T47D (cell line): ENCODE data around the gene SND1.
"Not testable (repeated sequence)": the region's sequence is repeated elsewhere in the genome, so short reads cannot be mapped to it uniquely, and the experiment has no call there.

Experiments
- DNase-seq, 2 experiments: peaks; one replicate each; pipeline versions ENCODE4 v3.0.0 to v3.0.0-alpha.2; 2011 to 2012; ENCODE audit warnings: low read depth in 1 of 2, low spot score in 1 of 2
- JUND ChIP-seq: IDR thresholded peaks from 2 replicates; pipeline ENCODE4 v1.6.1; 2012; ENCODE audit warnings: low read depth
- in situ Hi-C: cut with HindIII; loops from 2 replicates; pipeline ENCODE4 v1.10.0; 2016; ENCODE audit warnings: low sequenced_read_pairs, low pct_unique_long_range_greater_than_20kb

The SND1 gene

DNA sequence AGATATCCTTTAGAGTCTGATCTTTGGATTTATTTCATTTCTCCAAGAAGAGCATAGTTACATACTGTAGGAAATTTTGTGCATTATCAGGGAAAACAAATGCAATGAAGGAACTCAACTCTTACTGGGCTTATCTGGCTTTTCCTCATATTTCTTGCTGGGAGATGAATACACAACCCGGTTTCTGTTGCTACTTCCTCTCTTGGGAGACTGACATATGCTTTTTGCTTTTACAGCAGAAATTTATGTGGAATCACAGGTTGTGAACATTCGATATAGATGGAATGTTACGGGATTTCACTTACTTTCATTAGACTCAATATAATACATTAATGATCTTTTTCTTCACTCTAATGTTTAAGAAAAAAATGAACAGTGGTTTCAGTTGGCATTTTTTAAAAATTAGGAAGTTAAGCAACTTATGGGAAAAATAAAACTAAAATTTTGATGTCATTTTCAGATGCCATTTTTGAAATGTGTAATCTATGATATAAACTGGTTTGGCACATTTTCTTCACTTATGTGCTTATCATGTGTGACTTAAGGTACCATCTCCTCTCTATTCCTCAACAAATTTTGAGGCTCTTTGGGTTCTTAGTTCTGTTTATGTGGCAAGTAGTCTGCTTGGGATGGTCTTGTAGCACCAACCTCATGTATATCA lies 7.1 kb downstream of the SND1 start:
- DNase-seq: no peak
- no peak for TF ChIP-seq JUND
- in situ Hi-C loops: no loop called here

DNA sequence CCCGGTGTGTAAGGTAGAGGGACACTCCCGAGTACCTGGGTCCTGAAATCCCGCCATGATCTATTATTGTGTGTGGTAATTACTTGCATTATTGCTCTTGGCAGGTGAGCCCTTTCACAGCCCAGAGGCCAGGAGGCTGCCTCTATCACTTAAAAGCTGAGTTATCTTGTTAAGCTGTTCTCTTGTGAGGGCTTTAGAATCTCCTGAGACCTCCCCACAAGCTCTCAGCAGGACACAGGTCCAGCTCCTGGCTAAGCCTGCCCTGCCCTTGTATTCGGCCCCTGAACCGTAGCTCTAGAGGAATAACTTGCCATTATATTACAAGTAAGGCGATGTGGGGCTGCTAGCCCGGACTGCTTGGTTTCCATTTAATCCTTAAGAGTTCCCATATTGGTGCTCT lies 13.9 kb downstream of the SND1 start:
- DNase-seq: no peak
- in situ Hi-C loops: no loop called here
- no peak for TF ChIP-seq JUND

DNA sequence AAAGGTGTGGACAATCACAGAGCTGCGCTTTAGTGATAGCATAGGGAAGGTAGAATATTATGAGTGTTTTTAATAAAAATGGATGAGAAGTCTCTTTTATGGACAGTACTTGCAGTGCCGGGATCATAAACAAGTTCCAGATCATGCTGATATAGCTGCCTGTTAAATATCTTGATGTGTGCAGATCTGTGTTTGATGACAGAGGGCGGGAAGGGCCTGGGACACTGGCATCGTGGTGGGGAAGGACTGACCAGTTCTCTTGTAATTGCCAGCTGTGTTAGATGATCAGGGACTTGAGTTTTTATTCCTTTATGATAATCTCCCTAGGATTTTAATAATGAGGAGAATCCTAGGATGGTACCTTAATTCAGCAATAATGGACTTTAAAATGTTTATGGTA lies 14.6 kb downstream of the SND1 start:
- in situ Hi-C loops: no loop called here
- no peak for TF ChIP-seq JUND
- DNase-seq: no peak

DNA sequence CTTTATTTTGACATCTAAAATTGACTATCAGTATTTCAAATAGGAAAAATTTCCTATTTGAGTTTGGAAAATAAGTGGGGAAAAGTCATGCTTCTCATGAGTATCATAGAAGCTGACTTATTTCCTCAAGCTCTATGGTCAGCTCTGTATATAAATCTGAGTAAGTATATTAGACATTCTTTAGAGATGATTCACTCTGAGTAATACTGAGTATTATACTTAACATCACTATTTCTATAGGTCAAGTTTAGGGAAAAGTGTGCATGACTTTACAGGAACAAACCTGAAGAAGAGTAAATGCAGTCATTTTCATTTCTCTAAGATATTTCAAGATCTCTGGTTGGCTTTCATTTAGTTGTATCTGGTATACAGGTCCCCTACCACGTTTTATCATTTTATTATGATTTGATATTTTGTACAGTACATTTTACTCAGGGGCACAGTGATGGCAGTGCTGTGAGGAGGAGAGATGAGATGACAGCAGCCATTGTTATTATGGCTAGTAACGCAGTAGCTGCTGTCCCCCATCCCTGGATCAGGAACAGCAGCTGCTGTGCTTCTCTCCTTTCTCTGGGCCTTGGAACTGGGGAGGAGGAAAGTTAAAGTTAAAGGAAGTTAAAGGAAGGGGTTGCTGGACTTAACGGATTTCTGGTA lies 15.2 kb downstream of the SND1 start:
- DNase-seq: no peak
- in situ Hi-C loops: no loop called here
- TF ChIP-seq JUND: no peak

DNA sequence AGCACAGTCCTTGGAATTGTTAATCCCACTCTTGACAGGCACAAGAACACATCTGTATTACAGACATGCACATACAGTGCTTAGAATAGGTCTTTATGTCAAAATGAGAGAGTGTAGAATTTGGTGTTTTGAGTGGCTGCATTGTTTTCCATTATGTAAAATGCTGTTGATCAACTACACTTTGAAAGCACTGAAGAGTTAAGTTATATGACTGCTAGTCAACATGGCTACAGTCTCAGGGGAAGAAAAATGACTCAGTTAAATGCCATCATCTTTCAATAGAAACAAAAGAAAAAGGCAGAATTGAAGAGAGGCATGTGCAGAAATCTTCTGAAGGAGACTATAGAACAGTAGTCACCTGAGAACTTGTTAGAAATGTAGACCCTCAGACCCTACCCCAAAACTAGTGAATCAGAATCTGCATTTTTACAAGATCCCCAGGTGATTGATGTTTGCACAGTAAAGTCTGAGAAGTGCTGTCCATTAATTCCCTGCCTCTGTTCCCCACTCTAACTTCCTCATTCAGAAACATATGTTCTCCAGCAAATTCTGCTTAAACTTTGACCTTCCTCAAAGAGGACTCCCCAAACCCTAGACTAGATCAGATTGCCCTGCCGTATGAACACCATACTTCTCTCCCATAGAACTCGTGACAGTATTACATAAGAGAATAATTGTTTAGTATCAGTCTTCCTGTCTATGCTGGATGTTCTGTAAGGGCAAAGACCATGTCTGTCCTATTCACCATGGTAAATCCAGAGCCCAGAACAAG lies 16.0 kb downstream of the SND1 start:
- in situ Hi-C loops: no loop called here
- no peak for DNase-seq
- TF ChIP-seq JUND: no peak

DNA sequence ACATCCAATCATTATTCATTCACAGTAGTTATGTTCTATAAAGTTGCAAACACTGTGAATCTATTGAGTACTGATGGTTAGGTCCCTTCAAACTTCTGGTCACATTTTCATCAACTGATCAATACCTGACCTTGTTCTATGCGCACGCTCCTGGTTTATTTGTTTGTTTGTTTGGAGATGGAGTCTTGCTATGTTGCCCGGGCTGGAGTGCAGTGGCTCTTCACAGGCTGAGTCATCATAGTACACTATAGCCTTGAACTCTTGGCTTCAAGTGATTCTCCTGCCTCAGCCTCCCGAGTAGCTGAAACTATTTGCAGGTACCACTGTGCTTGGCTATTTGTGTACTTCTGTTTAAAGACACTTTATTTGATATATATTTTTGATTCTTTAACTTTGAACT lies 19.3 kb downstream of the SND1 start:
- no peak for DNase-seq
- in situ Hi-C loops: no loop called here
- no peak for TF ChIP-seq JUND

DNA sequence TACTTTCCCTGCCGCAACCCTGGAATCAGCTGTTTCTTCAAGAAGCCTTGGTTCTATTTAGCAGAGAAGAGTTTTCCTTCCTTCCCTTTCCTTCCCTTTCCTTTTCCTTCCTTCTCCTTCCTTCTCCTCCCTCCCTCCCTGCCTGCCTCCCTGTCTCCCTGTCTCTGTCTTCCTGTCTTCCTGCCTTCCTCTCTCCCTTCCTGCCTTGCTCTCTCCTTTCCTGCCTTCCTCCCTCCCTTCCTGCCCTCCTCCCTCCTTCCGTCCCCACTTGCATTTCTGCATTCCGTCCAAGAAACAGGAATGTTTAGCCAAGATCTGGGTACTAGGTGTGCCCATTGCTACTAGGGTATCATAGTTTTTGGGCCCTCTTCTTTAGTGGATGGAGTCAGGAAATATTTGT lies 21.9 kb downstream of the SND1 start:
- in situ Hi-C loops: no loop called here
- TF ChIP-seq JUND: no peak
- peak in 1 of 2 experiments; percentile 55 for DNase-seq

DNA sequence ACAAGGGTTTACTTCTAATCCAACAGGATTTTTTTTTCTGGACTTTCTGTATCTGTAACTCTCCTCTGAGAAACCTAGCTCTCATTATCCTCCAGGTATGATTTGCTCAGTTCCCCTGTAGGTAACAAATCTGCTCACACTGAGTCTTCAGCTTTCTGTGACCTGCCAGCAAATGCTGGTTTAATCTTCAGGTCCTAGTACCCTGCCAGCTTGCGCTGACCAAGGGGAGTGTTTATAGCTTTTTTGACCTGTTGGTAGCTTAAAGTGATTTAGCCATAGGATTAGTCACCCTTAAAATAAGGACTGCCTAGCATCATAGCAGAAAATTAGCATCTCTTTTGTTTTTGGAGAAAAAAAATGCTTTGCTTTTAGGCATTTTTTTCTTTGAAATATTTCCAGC lies 22.4 kb downstream of the SND1 start:
- no peak for TF ChIP-seq JUND
- in situ Hi-C loops: no loop called here
- DNase-seq: no peak

DNA sequence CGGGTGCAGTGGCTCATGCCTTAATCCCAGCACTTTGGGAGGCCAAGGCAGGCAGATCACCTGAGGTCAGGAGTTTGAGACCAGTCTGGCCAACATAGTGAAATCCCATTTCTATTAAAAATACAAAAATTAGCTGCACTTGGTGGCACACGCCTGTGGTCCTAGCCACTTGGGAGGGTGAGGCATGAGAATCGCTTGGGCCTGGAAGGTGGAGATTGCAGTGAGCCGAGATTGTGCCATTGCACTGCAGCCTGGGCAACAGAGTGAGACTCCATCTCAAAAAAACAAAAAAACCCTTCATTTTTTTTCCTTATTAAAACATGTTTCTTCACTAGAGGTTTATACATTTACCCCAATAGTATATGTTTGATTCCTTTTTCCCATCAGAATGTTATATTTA lies 22.9 kb downstream of the SND1 start:
- DNase-seq, in situ Hi-C loops: not testable (repeated sequence)

DNA sequence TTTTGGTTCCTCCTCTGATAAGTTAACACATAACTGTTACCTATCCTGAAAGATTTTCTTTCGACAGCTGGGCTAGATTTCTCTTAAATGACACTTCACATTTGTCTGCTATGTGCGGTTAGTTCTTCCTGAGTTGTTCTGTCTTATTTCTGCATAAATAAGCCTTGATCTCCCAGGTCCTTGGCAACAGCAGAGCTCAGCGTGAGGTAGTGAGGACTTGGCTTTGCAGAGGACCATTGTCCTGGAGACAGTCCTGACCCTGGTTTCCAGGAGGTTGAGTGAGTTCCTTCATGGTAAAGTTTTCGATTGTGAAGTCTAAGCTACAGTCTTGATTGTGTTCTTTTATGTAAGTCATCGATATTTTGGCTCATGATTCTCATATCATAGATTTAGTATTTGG lies 23.7 kb downstream of the SND1 start:
- TF ChIP-seq JUND: no peak
- DNase-seq: no peak
- in situ Hi-C loops: no loop called here

DNA sequence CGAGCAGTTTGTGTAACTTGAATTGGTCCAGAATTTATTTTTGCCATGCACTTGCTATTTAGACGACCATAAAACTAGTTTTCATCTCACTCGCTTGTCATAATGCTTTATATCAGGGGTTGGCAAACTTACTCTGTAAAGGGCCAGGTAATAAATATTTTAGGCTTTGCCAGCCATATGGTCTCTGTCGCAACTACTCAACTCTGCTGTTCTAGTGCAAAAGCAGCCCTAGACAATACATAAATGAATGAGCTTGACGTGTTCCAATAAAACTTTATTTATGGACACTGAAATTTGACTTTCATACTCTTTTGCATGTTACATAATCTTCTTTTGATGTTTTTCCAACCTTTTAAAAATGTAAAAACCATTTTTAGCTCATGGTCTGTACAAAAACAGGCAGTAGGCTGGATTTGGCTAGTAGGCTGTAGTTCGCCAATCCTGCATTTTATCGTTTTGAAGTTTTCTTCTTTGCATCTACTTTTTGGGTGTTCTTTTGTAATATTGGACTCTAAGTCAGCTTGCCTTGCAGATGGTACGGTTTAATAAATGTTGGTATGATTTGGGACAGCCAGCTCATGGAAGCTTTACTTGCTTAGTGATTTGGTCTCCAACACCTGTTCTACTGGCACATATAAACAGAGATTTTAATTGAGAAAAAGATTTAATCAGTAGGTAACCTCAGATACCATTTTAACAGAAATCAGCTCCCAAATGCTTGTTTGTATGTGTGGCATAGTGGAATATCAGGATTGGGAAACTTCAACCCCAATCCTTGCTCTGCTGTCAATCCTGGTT lies 25.6 kb downstream of the SND1 start:
- no peak for TF ChIP-seq JUND
- no peak for DNase-seq
- in situ Hi-C loops: no loop called here

DNA sequence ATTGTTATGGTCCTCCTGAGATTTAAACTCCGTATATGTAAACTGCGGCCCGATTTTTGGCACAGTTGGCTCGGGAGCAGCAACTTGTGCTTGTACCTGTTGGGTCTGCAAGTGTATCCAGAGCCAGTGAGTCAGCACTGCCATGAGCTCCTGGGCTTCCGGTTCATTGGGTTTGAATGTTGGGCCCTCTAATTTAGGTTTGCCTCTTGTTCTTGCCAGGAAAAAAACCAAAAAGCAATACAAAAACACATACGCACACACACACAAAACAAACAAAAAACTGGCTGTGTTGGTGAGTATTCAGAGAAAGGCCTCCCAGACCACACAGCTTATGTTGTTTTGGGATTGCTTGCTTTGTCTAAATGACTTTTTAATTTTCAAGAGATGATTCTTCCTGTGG lies 26.3 kb downstream of the SND1 start:
- DNase-seq: no peak
- no peak for TF ChIP-seq JUND
- in situ Hi-C loops: no loop called here

DNA sequence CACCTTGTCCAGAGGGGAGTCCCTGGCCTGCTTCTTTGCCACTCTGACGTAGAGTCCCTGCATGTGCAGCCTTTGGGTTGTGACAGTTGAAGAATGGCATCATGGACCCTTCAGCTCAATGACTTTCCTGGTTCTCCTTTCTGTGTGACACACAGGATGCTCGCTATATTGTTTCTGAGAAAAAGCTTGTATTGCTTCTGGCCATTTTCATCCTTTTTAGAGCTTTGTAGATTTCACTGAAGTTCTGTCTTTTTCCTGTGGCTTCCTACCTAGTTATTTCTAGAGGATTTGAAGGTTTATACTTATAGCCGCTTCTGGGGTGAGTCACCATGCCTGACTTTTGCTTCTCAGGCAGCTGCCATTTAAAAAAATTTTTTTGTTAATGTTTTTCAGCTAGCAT lies 27.0 kb downstream of the SND1 start:
- in situ Hi-C loops: no loop called here
- DNase-seq: no peak
- no peak for TF ChIP-seq JUND
